GM19193 (cell line): ENCODE data around the gene MFSD11.

Experiments used
- POLR2A ChIP-seq: IDR thresholded peaks from 4 replicates; pipeline ENCODE4 v1.6.1; 2011; ENCODE audit not compliant: insufficient read depth, insufficient read length; ENCODE audit errors: extremely low read depth

The MFSD11 gene

GRCh38 chr17:76734080-76734840, 3.7 kb upstream of the MFSD11 start:
- TF ChIP-seq POLR2A = no peak

DNA sequence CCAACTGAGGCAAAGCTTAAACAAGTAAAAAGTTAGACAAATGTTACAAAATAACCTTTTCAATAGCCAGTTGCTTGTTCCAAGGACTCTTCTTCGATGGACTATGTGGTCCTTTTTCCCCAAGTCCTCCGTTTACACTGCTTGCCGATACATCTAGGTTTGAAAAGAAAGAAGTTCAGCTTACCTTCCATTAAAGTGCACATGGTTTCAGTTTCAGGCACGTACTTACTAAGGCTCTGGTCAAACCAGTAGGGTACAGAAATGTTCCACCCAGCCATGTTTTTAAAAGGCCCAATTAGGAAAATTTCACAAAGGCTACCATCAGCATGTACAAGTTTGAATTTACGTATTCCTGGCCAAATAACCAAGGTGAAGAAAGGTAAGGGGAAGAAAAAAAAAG, 2.9 kb upstream of the MFSD11 start:
- peak; percentile 22 for TF ChIP-seq POLR2A

- TF ChIP-seq POLR2A = no peak
Measured at GRCh38 chr17:76735586-76736348, 2.2 kb upstream of the MFSD11 start.

- TF ChIP-seq POLR2A = peak; percentile 35
Measured at GRCh38 chr17:76736349-76737081, 1.4 kb upstream of the MFSD11 start.

GRCh38 chr17:76737082-76737675, 740 bp upstream of the MFSD11 start, which contains the start of gene SRSF2:
Gene SRSF2, minus strand, starts transcription at chr17:76737331. Its CDS starts 171 bp downstream, at chr17:76737160.
- peak; percentile 100 for TF ChIP-seq POLR2A

- no peak for TF ChIP-seq POLR2A
Measured at GRCh38 chr17:76738468-76738850, 540 bp downstream of the MFSD11 start.

GRCh38 chr17:76740329-76741118, 2.6 kb downstream of the MFSD11 start:
- TF ChIP-seq POLR2A = no peak

DNA sequence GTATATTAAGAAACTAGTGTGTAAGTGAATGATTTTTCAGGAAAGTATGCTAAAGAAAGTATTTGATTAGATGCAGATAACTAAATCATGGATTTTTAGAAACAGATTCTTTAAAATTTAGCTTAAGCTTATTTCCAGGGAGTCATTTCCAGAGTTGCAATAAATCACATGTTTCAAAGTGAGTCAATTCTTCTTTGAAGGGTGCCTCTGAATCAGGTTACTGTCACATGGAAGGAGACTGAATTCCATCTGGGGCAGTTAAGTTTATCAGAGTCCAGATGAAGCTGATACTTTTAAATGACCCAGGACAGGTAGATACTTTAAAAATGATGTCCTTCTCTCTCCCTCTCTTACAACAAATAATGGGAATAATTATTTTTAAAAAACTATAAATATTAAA, 5.0 kb downstream of the MFSD11 start:
- no peak for TF ChIP-seq POLR2A

DNA sequence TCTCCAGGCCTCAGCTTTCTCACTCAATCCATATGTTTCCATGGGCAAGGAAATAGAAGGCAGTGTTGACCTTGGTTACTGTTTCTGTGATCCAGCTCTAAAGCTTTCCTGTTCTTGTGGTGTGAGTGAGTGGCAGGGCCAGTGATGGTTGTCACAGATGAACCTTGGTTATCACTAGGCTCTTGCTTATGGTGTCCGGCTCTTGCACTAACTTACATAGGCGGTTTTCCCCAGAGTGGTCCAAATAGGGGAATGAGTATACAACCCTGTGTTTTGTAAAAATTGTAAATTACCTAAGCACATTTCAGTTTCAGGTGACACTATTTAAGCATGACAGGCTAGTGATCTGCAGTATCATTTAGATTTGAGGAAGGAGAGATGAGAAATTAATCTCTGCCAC, 6.8 kb downstream of the MFSD11 start:
- no peak for TF ChIP-seq POLR2A

- no peak for TF ChIP-seq POLR2A
Measured at GRCh38 chr17:76747716-76748363, 9.9 kb downstream of the MFSD11 start.

- TF ChIP-seq POLR2A = no peak
Measured at GRCh38 chr17:76748657-76749056, 10.7 kb downstream of the MFSD11 start.

GRCh38 chr17:76751416-76751993, 13.6 kb downstream of the MFSD11 start:
- TF ChIP-seq POLR2A = no peak

- no peak for TF ChIP-seq POLR2A
Measured at GRCh38 chr17:76752006-76752405, 14.1 kb downstream of the MFSD11 start.
